MM.1S (cell line): ENCODE results near the gene ALG14.

ENCODE experiments used
- CTCF ChIP-seq: fragments of 300-600 bp; sonication (generic); IDR thresholded peaks from 2 replicates; pipeline ENCODE4 v1.5.1; 2016; ENCODE audit warnings: antibody characterized with exemption, low read length, mixed read lengths
- EZH2 ChIP-seq: fragments of 300-600 bp; sonication (generic); optimal IDR thresholded peaks from 2 replicates; pipeline ENCODE3; 2017; ENCODE audit warnings: low read depth, mild to moderate bottlenecking, antibody characterized with exemption, low read length, mixed read lengths
- EZH2phosphoT487 ChIP-seq: fragments of 300-600 bp; sonication (generic); IDR thresholded peaks from 2 replicates; pipeline ENCODE4 v1.6.1; 2018; ENCODE audit warnings: antibody characterized with exemption, low read length

GRCh38 chr1:94962409-94963265, 110.1 kb downstream of the ALG14 start:
- TF ChIP-seq CTCF = no peak
- TF ChIP-seq EZH2 = no peak
- no peak for TF ChIP-seq EZH2phosphoT487
